Left lung (tissue), 10 donors: ENCODE measurements around the gene ZNF764. TPM values are rescaled to one million over a fixed set of nuclear protein-coding genes. Genes with fewer than 3 reads are reported as not detected.

Experiments used
- ATAC-seq: fragments of 200-7000 bp; cut with Tn5 transposase; one replicate; pipeline ENCODE4 v1.9.1; 2020; ENCODE audit warnings: moderate library complexity
- DNase-seq, 4 donors: peaks; one replicate each; pipeline ENCODE4 v3.0.0-alpha.2; 2013 to 2020
- H3K27ac ChIP-seq, 2 donors: fragments of 200-600 bp; sonication (generic) in 1 of 2; one replicate each; pipeline versions ENCODE4 v1.5.0 to v1.8.0; 2020 to 2021
- H3K27me3 ChIP-seq, 2 donors: fragments of 200-600 bp; sonication (generic) in 1 of 2; one replicate each; pipeline versions ENCODE4 v1.5.0 to v1.8.0; 2020 to 2021
- H3K36me3 ChIP-seq, 2 donors: fragments of 200-600 bp; sonication (generic) in 1 of 2; one replicate each; pipeline versions ENCODE4 v1.5.0 to v1.8.0; 2020 to 2021
- H3K4me1 ChIP-seq, 2 donors: fragments of 200-600 bp; one replicate each; pipeline ENCODE4 v1.8.0; 2021
- H3K4me3 ChIP-seq, 2 donors: fragments of 200-600 bp; sonication (generic) in 1 of 2; one replicate each; pipeline versions ENCODE4 v1.5.0 to v1.8.0; 2020 to 2021; ENCODE audit warnings: mild to moderate bottlenecking in 1 of 2
- H3K9me3 ChIP-seq, 2 donors: fragments of 200-600 bp; sonication (generic) in 1 of 2; one replicate each; pipeline versions ENCODE4 v1.5.0 to v1.8.0; 2020 to 2021
- CTCF ChIP-seq, 2 donors: fragments of 200-600 bp; sonication (generic) in 1 of 2; IDR thresholded peaks; one replicate each; pipeline versions ENCODE4 v1.5.0 to v1.8.0; 2021; ENCODE audit warnings: antibody characterized with exemption in 2 of 2
- intact Hi-C, 2 donors: fragments of 100-400 bp; cut with DNase I; formaldehyde crosslinking; loops; one replicate each; pipeline versions ENCODE4 v1.11.2 to v1.14.2; 2022
- polyA plus RNA-seq, 6 donors: library from polyadenylated mRNA; unstranded; fragments of 120-200 nt; gene quantifications; one replicate each; pipeline ENCODE4 v1.2.1, GENCODE V29; 2013; ENCODE audit not compliant: insufficient read length in 6 of 6
- total RNA-seq, 2 donors: library from RNA; stranded (reverse); fragmentation: NEBNext Ultra II Directional; extraction: Animal tissue kit (Norgen Biotek cat#: 25700); gene quantifications; one replicate each; pipeline ENCODE4 v1.2.1, GENCODE V29; 2021
- donor health status: DM: no; HTN: yes; CAD: no.
- donor health status: DM: no; HTN: no; CAD: no.

The ZNF764 gene
- total and polyA plus RNA-seq, 8 donors = 7.4 to 15.8 (median 11.8) TPM

- intact Hi-C loops = no loop called here
- Histone ChIP-seq H3K36me3 (peaks cover 0 to 68% of the 10 kb centered on the region in 2 donors), H3K27ac (no peak overlapping the region), H3K4me1 (peaks cover 4 to 8% of the 10 kb centered on the region in 2 donors), H3K27me3 (no peaks in the 10 kb centered on the region), H3K9me3 (no peaks in the 10 kb centered on the region), H3K4me3 (no peak overlapping the region)
- no peak for TF ChIP-seq CTCF (IDR thresholded peaks at IDR 0.05)
- ATAC-seq (no peak), DNase-seq (no peak)
Observed at GRCh38 chr16:30521476-30521872, 36.7 kb downstream of the ZNF764 start.

- no peak for ATAC-seq
- intact Hi-C loops = no loop called here
- no peak overlapping the region for H3K4me3 ChIP-seq
- no peaks in the 10 kb centered on the region for H3K9me3 ChIP-seq
- TF ChIP-seq CTCF (IDR thresholded peaks at IDR 0.05) = no peak
- H3K27ac ChIP-seq = no peak overlapping the region
- no peaks in the 10 kb centered on the region for H3K4me1 ChIP-seq
- H3K27me3 ChIP-seq = no peaks in the 10 kb centered on the region
- DNase-seq = no peak
- peaks cover 0 to 82% of the 10 kb centered on the region in 2 donors for H3K36me3 ChIP-seq
Observed at GRCh38 chr16:30519120-30520049, 38.8 kb downstream of the ZNF764 start.

GRCh38 chr16:30518552-30518951, 39.6 kb downstream of the ZNF764 start:
- no peak for ATAC-seq
- intact Hi-C loops = no loop called here
- DNase-seq = no peak
- TF ChIP-seq CTCF (IDR thresholded peaks at IDR 0.05) = no peak
- no peaks in the 10 kb centered on the region for H3K4me1 ChIP-seq
- peaks cover 0 to 87% of the 10 kb centered on the region in 2 donors for H3K36me3 ChIP-seq
- no peaks in the 10 kb centered on the region for H3K27me3 ChIP-seq
- H3K9me3 ChIP-seq = no peaks in the 10 kb centered on the region
- H3K4me3 ChIP-seq = no peak overlapping the region
- H3K27ac ChIP-seq = no peak overlapping the region

GRCh38 chr16:30515275-30515674, 42.9 kb downstream of the ZNF764 start:
- H3K27ac ChIP-seq = no peak overlapping the region
- no peak overlapping the region for H3K4me3 ChIP-seq
- no peak for ATAC-seq
- H3K36me3 ChIP-seq = peaks cover 0 to 100% of the 10 kb centered on the region in 2 donors
- intact Hi-C loops = no loop called here
- no peak for DNase-seq
- no peaks in the 10 kb centered on the region for H3K4me1 ChIP-seq
- H3K27me3 ChIP-seq = no peaks in the 10 kb centered on the region
- TF ChIP-seq CTCF (IDR thresholded peaks at IDR 0.05) = no peak
- no peaks in the 10 kb centered on the region for H3K9me3 ChIP-seq

- no peak for DNase-seq
- H3K4me1 ChIP-seq = no peaks in the 10 kb centered on the region
- no peak for TF ChIP-seq CTCF (IDR thresholded peaks at IDR 0.05)
- peaks cover 0 to 99% of the 10 kb centered on the region in 2 donors for H3K36me3 ChIP-seq
- no peaks in the 10 kb centered on the region for H3K27me3 ChIP-seq
- no peak for ATAC-seq
- intact Hi-C loops = no loop called here
- H3K9me3 ChIP-seq = no peaks in the 10 kb centered on the region
- H3K27ac ChIP-seq = no peak overlapping the region
- no peak overlapping the region for H3K4me3 ChIP-seq
Observed at GRCh38 chr16:30511509-30511908, 46.7 kb downstream of the ZNF764 start.
